ENCODE results near the gene BRCA2. TPM values are rescaled to one million over a fixed set of nuclear protein-coding genes. Genes with fewer than 3 reads are reported as not detected.
A peak's percentile ranks its signal among the peaks of the same experiment; 100 is the strongest.

Gene BRCA2
- total RNA-seq, 1 experiment from 2014 or later, result 11.9 TPM

DNA sequence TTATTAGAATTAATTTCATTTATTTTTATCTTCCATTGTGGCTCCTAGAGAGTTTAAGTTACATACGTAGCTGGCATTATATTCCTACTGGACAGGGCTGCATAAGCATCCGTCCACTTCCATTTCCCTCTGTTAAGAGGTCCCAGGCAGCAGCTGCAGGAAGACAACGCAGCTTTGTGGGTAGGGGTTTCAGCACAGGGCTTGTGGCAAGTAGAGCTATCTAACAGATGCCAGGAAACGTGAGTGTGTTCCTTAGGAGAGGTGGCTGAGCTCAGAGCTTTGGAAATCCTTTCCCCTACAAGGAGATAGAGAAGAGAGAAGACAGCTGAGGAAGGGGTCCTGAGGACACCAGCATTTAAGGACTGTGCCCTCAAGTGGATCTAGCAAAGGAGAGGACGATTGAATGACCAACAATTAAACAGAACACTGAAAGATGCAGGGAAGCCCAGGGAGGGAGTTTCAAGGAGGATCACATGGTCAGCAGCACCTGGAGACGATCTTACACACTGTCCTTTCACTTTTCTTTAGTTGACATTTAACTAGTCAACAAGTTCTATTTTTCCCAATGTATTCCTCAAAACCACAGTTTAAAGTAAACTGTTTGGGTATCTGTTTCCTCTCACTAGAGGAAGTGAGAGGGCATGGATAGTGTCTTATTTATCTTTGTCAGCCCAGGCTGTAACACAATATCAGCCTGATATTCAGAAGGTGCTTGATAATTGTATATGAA, 114.9 kb downstream of the BRCA2 start:
- ChIA-PET POLR2A (interaction anchor here (1.4 to 1.6 kb wide), 2 partner anchors 8 to 109 kb away, joined by 3 to 6 read pairs; no protein-coding TSS in a partner anchor), CTCF (no interaction called here)
- no peaks in the 10 kb centered on the region for H3K9me3 Mint-ChIP-seq (ENCODE audit: unreplicated experiment)
- no peak overlapping the region for H3K4me3 Mint-ChIP-seq (ENCODE audit: unreplicated experiment)
- intact Hi-C loops (cut with micrococcal nuclease), result no loop called here
- no peak overlapping the region for H3K27ac Mint-ChIP-seq (ENCODE audit: low read depth, unreplicated experiment)
- H3K4me1 Mint-ChIP-seq (ENCODE audit: insufficient read depth, unreplicated experiment), result peaks cover 9% of the 10 kb centered on the region
- BruUV-seq (replicated peaks), result no TSS peak
- TF ChIP-seq CTCF (IDR thresholded peaks at IDR 0.05; ENCODE audit: unreplicated experiment), result no peak
- peaks cover 47% of the 10 kb centered on the region for H3K36me3 Mint-ChIP-seq (ENCODE audit: insufficient read depth, unreplicated experiment)
- H3K27me3 Mint-ChIP-seq (ENCODE audit: insufficient read depth, unreplicated experiment), result no peaks in the 10 kb centered on the region
- no peak for DNase-seq (ENCODE audit: unreplicated experiment)

DNA sequence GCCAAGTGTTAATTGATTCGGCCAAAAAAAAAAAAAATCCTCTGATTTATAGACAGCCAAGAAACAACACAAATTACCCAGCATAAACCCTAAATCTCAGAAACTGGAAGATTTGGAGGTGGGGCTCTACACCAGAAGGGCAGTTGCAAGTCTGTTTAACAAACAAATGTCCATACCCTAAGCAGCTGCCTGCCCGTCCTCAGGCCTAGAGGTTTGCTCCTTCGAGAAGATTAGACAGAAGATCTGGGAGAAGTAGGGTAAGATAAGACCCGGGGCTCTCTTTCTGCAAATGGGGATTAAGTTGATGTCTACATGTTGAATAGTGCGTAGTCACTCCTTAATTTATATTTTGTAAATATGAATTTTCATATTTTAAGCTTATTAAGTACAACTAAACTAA, 116.1 kb downstream of the BRCA2 start:
- TF ChIP-seq CTCF (IDR thresholded peaks at IDR 0.05; ENCODE audit: unreplicated experiment), result no peak
- H3K9me3 Mint-ChIP-seq (ENCODE audit: unreplicated experiment), result no peaks in the 10 kb centered on the region
- H3K4me3 Mint-ChIP-seq (ENCODE audit: unreplicated experiment), result no peak overlapping the region
- H3K36me3 Mint-ChIP-seq (ENCODE audit: insufficient read depth, unreplicated experiment), result peaks cover 50% of the 10 kb centered on the region
- peaks cover 9% of the 10 kb centered on the region for H3K4me1 Mint-ChIP-seq (ENCODE audit: insufficient read depth, unreplicated experiment)
- no peaks in the 10 kb centered on the region for H3K27me3 Mint-ChIP-seq (ENCODE audit: insufficient read depth, unreplicated experiment)
- intact Hi-C loops (cut with micrococcal nuclease), result no loop called here
- no TSS peak for BruUV-seq (replicated peaks)
- POLR2A ChIA-PET, result interaction anchor here (0.7 to 1.7 kb wide), 4 partner anchors 9 to 113 kb away, joined by 3 to 6 read pairs (median 4); no protein-coding TSS in a partner anchor
- DNase-seq (ENCODE audit: unreplicated experiment), result no peak
- no peak overlapping the region for H3K27ac Mint-ChIP-seq (ENCODE audit: low read depth, unreplicated experiment)
- CTCF ChIA-PET, result no interaction called here

DNA sequence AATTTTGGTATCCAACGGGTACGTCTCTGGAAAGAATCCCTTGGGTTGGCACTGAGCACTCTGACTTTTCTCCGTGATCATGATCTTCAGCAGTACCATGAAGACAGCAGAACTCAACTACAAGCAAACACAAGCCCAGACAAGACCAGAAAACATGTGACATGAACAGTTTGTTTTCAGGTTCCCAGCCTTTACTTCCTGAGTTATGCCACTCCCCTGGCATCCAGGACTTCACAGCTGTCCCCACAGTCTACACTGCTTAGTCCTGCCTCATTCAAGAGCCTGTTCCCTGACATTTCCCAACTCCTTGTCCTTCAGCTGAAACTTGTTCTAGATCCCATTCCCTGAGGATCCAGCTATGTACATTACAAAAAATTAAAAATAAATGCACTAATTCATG, 117.5 kb downstream of the BRCA2 start:
- H3K4me3 Mint-ChIP-seq (ENCODE audit: unreplicated experiment), result peak overlapping the region; percentile 48
- no peaks in the 10 kb centered on the region for H3K27me3 Mint-ChIP-seq (ENCODE audit: insufficient read depth, unreplicated experiment)
- POLR2A ChIA-PET, result interaction anchor here (0.7 to 1.7 kb wide), 5 partner anchors 9 to 429 kb away, joined by 3 read pairs; no protein-coding TSS in a partner anchor
- peaks cover 5% of the 10 kb centered on the region for H3K4me1 Mint-ChIP-seq (ENCODE audit: insufficient read depth, unreplicated experiment)
- peak overlapping the region; percentile 75 for H3K27ac Mint-ChIP-seq (ENCODE audit: low read depth, unreplicated experiment)
- CTCF ChIA-PET, result no interaction called here
- peak; percentile 66 for DNase-seq (ENCODE audit: unreplicated experiment)
- TF ChIP-seq CTCF (IDR thresholded peaks at IDR 0.05; ENCODE audit: unreplicated experiment), result no peak
- no peaks in the 10 kb centered on the region for H3K9me3 Mint-ChIP-seq (ENCODE audit: unreplicated experiment)
- no TSS peak for BruUV-seq (replicated peaks)
- intact Hi-C loops (cut with micrococcal nuclease), result no loop called here
- peaks cover 64% of the 10 kb centered on the region for H3K36me3 Mint-ChIP-seq (ENCODE audit: insufficient read depth, unreplicated experiment)

- intact Hi-C loops (cut with micrococcal nuclease), result no loop called here
- Mint-ChIP-seq H3K27ac (ENCODE audit: low read depth, unreplicated experiment) (no peak overlapping the region), H3K4me3 (ENCODE audit: unreplicated experiment) (no peak overlapping the region), H3K27me3 (ENCODE audit: insufficient read depth, unreplicated experiment) (no peaks in the 10 kb centered on the region), H3K36me3 (ENCODE audit: insufficient read depth, unreplicated experiment) (peaks cover 62% of the 10 kb centered on the region), H3K9me3 (ENCODE audit: unreplicated experiment) (no peaks in the 10 kb centered on the region), H3K4me1 (ENCODE audit: insufficient read depth, unreplicated experiment) (no peaks in the 10 kb centered on the region)
- ChIA-PET CTCF (interaction anchor here (0.6 to 0.9 kb wide), 3 partner anchors 15 to 97 kb away, joined by 3 read pairs; no protein-coding TSS in a partner anchor), POLR2A (interaction anchor here (0.6 to 0.7 kb wide), 2 partner anchors 14 to 78 kb away, joined by 3 to 4 read pairs; no protein-coding TSS in a partner anchor)
- no peak for TF ChIP-seq CTCF (IDR thresholded peaks at IDR 0.05; ENCODE audit: unreplicated experiment)
- DNase-seq (ENCODE audit: unreplicated experiment), result no peak
- no TSS peak for BruUV-seq (replicated peaks)
These were observed 123.6 kb downstream of the BRCA2 start for GRCh38 chr13:32438871-32439270.

Measured in MCF 10A (cell line).